ENCODE results near the gene OTOA. TPM values are rescaled to one million over a fixed set of nuclear protein-coding genes. Genes with fewer than 3 reads are reported as not detected.
A peak's percentile ranks its signal among the peaks of the same experiment; 100 is the strongest.
"Not testable (repeated sequence)": the region's sequence is repeated elsewhere in the genome, so short reads cannot be mapped to it uniquely, and the experiment has no call there.

Gene OTOA
- total RNA-seq, 1 donor from 2014 or later = 0.92 TPM

GRCh38 chr16:21685034-21685455, 21.3 kb downstream of the OTOA start:
- TF ChIP-seq CTCF (IDR thresholded peaks at IDR 0.05) = no peak
- DNase-seq (no peak), ATAC-seq (no peak)
- Histone ChIP-seq H3K4me1 (no peaks in the 10 kb centered on the region), H3K27ac (no peak overlapping the region), H3K27me3 (ENCODE audit: low read depth) (no peaks in the 10 kb centered on the region), H3K36me3 (no peaks in the 10 kb centered on the region), H3K4me3 (no peak overlapping the region), H3K9me3 (no peaks in the 10 kb centered on the region)
- intact Hi-C loops (cut with DNase I) = no loop called here

- H3K4me1 ChIP-seq = no peaks in the 10 kb centered on the region
- no peak overlapping the region for H3K27ac ChIP-seq
- H3K4me3 ChIP-seq = no peak overlapping the region
- no peaks in the 10 kb centered on the region for H3K27me3 ChIP-seq (ENCODE audit: low read depth)
- intact Hi-C loops (cut with DNase I) = no loop called here
- TF ChIP-seq CTCF (IDR thresholded peaks at IDR 0.05) = no peak
- ATAC-seq (no peak), DNase-seq (no peak)
- no peaks in the 10 kb centered on the region for H3K9me3 ChIP-seq
- no peaks in the 10 kb centered on the region for H3K36me3 ChIP-seq
Measured at GRCh38 chr16:21689107-21689506, 25.3 kb downstream of the OTOA start.

DNA sequence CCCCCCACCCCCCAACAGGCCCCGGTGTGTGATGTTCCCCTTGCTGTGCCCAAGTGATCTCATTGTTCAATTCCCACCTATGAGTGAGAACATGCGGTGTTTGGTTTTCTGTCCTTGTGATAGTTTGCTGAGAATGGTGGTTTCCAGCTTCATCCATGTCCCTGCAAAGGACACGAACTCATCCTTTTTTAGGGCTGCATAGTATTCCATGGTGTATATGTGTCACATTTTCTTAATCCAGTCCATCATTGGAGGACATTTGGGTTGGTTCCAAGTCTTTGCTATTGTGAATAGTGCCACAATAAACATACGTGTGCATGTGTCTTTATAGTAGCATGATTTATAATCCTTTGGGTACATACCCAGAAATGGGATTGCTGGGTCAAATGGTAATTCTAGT, 27.2 kb downstream of the OTOA start:
- H3K36me3 ChIP-seq; DNase-seq; H3K27ac ChIP-seq; H3K27me3 ChIP-seq (ENCODE audit: low read depth); ATAC-seq; H3K4me3 ChIP-seq; H3K4me1 ChIP-seq; intact Hi-C loops (cut with DNase I); H3K9me3 ChIP-seq: not testable (repeated sequence)

GRCh38 chr16:21694609-21695008, 30.8 kb downstream of the OTOA start:
- Histone ChIP-seq H3K4me1 (no peaks in the 10 kb centered on the region), H3K27me3 (ENCODE audit: low read depth) (no peaks in the 10 kb centered on the region), H3K27ac (no peak overlapping the region), H3K36me3 (no peaks in the 10 kb centered on the region), H3K4me3 (no peak overlapping the region), H3K9me3 (no peaks in the 10 kb centered on the region)
- DNase-seq (no peak), ATAC-seq (no peak)
- no peak for TF ChIP-seq CTCF (IDR thresholded peaks at IDR 0.05)
- intact Hi-C loops (cut with DNase I) = no loop called here

DNA sequence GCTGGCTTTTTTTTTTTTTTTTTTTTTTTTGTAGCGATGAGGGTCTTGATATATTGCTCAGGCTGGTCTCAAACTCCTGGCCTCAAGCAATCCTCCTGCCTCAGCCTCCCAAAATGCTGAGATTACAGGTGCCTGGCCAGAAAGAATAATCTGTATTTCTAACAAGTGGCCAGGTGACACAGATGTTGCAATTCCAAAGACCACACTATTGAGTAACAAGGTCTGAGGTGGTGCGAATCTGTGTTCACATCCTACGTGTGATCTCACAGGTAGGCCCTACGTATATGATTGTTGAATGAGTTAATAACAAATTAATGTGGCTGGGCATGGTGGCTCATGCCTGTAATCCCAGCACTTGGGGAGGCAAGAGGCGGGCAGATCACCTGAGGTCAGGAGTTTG, 33.3 kb downstream of the OTOA start:
- ATAC-seq (no peak), DNase-seq (no peak)
- H3K9me3 ChIP-seq = no peaks in the 10 kb centered on the region
- intact Hi-C loops (cut with DNase I) = no loop called here
- TF ChIP-seq CTCF (IDR thresholded peaks at IDR 0.05) = no peak
- H3K36me3 ChIP-seq = no peaks in the 10 kb centered on the region
- H3K27ac ChIP-seq = no peak overlapping the region
- H3K27me3 ChIP-seq (ENCODE audit: low read depth) = no peaks in the 10 kb centered on the region
- no peak overlapping the region for H3K4me3 ChIP-seq
- no peaks in the 10 kb centered on the region for H3K4me1 ChIP-seq

- no peaks in the 10 kb centered on the region for H3K4me1 ChIP-seq
- intact Hi-C loops (cut with DNase I) = no loop called here
- no peak for TF ChIP-seq CTCF (IDR thresholded peaks at IDR 0.05)
- ATAC-seq (peak in 1 of 2 donors; percentile 74), DNase-seq (no peak)
- no peaks in the 10 kb centered on the region for H3K36me3 ChIP-seq
- H3K4me3 ChIP-seq = no peak overlapping the region
- no peak overlapping the region for H3K27ac ChIP-seq
- H3K9me3 ChIP-seq = no peaks in the 10 kb centered on the region
- H3K27me3 ChIP-seq (ENCODE audit: low read depth) = no peaks in the 10 kb centered on the region
Measured at GRCh38 chr16:21698169-21699032, 34.6 kb downstream of the OTOA start.
